ENCODE measurements around the gene ADAM12. TPM values are rescaled to one million over a fixed set of nuclear protein-coding genes. Genes with fewer than 3 reads are reported as not detected.

The ADAM12 gene
- total RNA-seq, 3 donors from 2014 or later (not counting 1 experiment from before 2014, with no cell fraction given): 1.6 to 1.9 (median 1.8) TPM

- no peak for TF ChIP-seq CTCF (IDR thresholded peaks at IDR 0.05)
- intact Hi-C loops (cut with micrococcal nuclease): no loop called here
- Mint-ChIP-seq H3K36me3 (no peaks in the 10 kb centered on the region), H3K4me1 (no peaks in the 10 kb centered on the region), H3K9me3 (peaks cover 0 to under 1% of the 10 kb centered on the region in 2 donors), H3K4me3 (no peak overlapping the region), H3K27me3 (ENCODE audit: low read depth in 2 of 2) (peaks cover 6 to 26% of the 10 kb centered on the region in 2 donors), H3K27ac (no peak overlapping the region)
- no peak overlapping the region for H3K4me3 ChIP-seq (ENCODE audit: low read length)
- ATAC-seq (no peak), DNase-seq (no peak)
- H3K4me1 ChIP-seq (ENCODE audit: control insufficient read depth, insufficient read depth, low read length): no peaks in the 10 kb centered on the region
- WGBS (ENCODE audit: insufficient coverage): 93% methylated on average over 2 of the region's 3 CpGs
- H3K9me3 ChIP-seq (ENCODE audit: control insufficient read depth, insufficient read depth, low read length): no peaks in the 10 kb centered on the region
- no peaks in the 10 kb centered on the region for H3K36me3 ChIP-seq (ENCODE audit: control insufficient read depth, insufficient read depth, low read length)
- H3K27ac ChIP-seq (ENCODE audit: low read length): no peak overlapping the region
- H3K27me3 ChIP-seq (ENCODE audit: control insufficient read depth, insufficient read depth, low read length): no peaks in the 10 kb centered on the region
These were observed 78.9 kb downstream of the ADAM12 start for GRCh38 chr10:126309228-126309883.

- peaks cover 0 to 6% of the 10 kb centered on the region in 2 donors for H3K9me3 Mint-ChIP-seq
- ATAC-seq (no peak), DNase-seq (no peak)
- no peak overlapping the region for H3K27ac Mint-ChIP-seq
- TF ChIP-seq CTCF (IDR thresholded peaks at IDR 0.05): no peak
- Histone ChIP-seq H3K4me1 (ENCODE audit: control insufficient read depth, insufficient read depth, low read length) (no peaks in the 10 kb centered on the region), H3K27me3 (ENCODE audit: control insufficient read depth, insufficient read depth, low read length) (no peaks in the 10 kb centered on the region), H3K36me3 (ENCODE audit: control insufficient read depth, insufficient read depth, low read length) (no peaks in the 10 kb centered on the region), H3K27ac (ENCODE audit: low read length) (no peak overlapping the region), H3K9me3 (ENCODE audit: control insufficient read depth, insufficient read depth, low read length) (no peaks in the 10 kb centered on the region), H3K4me3 (ENCODE audit: low read length) (no peak overlapping the region)
- intact Hi-C loops (cut with micrococcal nuclease): no loop called here
- peaks cover 11 to 16% of the 10 kb centered on the region in 2 donors for H3K27me3 Mint-ChIP-seq (ENCODE audit: low read depth in 2 of 2)
- no peak overlapping the region for H3K4me3 Mint-ChIP-seq
- no peaks in the 10 kb centered on the region for H3K36me3 Mint-ChIP-seq
- H3K4me1 Mint-ChIP-seq: no peaks in the 10 kb centered on the region
- 83% methylated on average over 3 of the region's 6 CpGs for WGBS (ENCODE audit: insufficient coverage)
These were observed 85.2 kb downstream of the ADAM12 start for GRCh38 chr10:126302826-126303665.

- no peaks in the 10 kb centered on the region for H3K36me3 ChIP-seq (ENCODE audit: control insufficient read depth, insufficient read depth, low read length)
- peaks cover 11 to 17% of the 10 kb centered on the region in 2 donors for H3K27me3 Mint-ChIP-seq (ENCODE audit: low read depth in 2 of 2)
- intact Hi-C loops (cut with micrococcal nuclease): no loop called here
- TF ChIP-seq CTCF (IDR thresholded peaks at IDR 0.05): no peak
- no peak for DNase-seq
- no peak overlapping the region for H3K27ac ChIP-seq (ENCODE audit: low read length)
- no peak for ATAC-seq
- no peaks in the 10 kb centered on the region for H3K4me1 ChIP-seq (ENCODE audit: control insufficient read depth, insufficient read depth, low read length)
- peaks cover 0 to 6% of the 10 kb centered on the region in 2 donors for H3K9me3 Mint-ChIP-seq
- no peak overlapping the region for H3K4me3 Mint-ChIP-seq
- no peak overlapping the region for H3K4me3 ChIP-seq (ENCODE audit: low read length)
- no peaks in the 10 kb centered on the region for H3K4me1 Mint-ChIP-seq
- no peak overlapping the region for H3K27ac Mint-ChIP-seq
- no peaks in the 10 kb centered on the region for H3K9me3 ChIP-seq (ENCODE audit: control insufficient read depth, insufficient read depth, low read length)
- no peaks in the 10 kb centered on the region for H3K36me3 Mint-ChIP-seq
- WGBS (ENCODE audit: insufficient coverage): 77% methylated on average over 3 of the region's 3 CpGs
- no peaks in the 10 kb centered on the region for H3K27me3 ChIP-seq (ENCODE audit: control insufficient read depth, insufficient read depth, low read length)
These were observed 85.9 kb downstream of the ADAM12 start for GRCh38 chr10:126302476-126302756.
